ELR (cell line): ENCODE data around the gene MALRD1.

Experiments used
- DNase-seq: peaks from one replicate; pipeline ENCODE4 v3.0.0-alpha.2; 2015; ENCODE audit warnings: low read depth

Gene MALRD1

DNA sequence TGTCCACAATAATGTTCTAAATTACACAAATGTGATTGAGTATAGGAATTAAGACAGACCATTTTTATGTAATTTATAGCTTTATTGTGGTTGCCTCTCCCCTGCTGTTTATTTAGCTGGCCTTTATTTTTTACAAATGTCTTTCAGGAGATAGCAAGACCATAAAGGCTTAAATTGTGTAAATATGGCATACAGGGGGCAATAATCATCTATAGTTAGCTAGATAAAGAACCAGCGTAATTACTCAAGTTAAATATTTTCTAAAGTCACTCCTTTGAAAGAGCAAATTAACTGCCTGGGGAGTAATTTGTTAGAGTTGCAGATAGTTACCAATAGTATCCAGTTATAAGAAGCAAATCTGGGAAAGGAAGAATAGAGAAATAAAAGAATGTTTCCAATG, at the start of gene MALRD1:
Gene MALRD1 (plus strand): TSS at position 313 of the 400 bp plus-strand sequence. CDS start 138 bp downstream, outside the sequence.
- no peak for DNase-seq

- no peak for DNase-seq
Observed at GRCh38 chr10:19003341-19003740, 45.3 kb upstream of the MALRD1 start.

GRCh38 chr10:19012111-19012510, 36.5 kb upstream of the MALRD1 start:
- no peak for DNase-seq

DNA sequence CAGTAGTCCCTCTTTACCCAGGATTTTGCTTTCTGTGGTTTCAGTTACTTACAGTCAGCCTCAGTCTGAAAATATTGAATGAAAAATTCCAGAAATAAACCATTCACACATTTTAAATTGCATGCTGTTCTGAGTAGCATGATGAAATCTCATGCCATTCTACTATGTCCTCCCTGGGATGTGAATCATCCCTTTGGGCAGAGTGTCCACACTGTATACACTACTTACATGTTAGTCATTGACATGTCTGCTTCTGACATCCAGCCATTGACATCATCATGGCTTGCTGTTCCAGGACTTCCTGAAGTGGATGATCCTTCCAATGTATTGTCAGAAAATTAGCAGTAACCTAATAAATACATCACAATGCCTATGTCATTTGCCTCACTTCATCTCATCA, 34.6 kb upstream of the MALRD1 start:
- no peak for DNase-seq

GRCh38 chr10:19014498-19014897, 34.1 kb upstream of the MALRD1 start:
- no peak for DNase-seq

- DNase-seq: no peak
Observed at GRCh38 chr10:19017116-19017890, 31.3 kb upstream of the MALRD1 start.

DNA sequence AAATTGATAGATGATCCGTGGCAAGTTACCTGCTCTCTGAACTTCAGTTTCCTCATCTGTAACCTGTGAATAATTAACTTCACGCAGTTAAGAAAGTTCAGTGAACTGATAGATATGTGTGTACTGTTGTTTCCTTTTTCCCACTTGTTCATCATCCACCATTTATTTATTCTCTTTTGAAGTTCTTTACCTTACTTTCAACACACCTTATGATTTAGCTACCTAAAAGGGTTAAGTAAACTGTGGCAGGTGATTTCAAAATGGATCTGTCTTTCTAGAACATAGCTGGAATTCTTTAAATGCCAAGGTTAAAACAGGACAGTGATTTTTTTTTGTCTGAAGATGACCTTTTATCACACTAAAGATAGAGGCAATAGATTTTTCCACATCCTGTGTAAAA, 27.4 kb upstream of the MALRD1 start:
- DNase-seq: no peak

DNA sequence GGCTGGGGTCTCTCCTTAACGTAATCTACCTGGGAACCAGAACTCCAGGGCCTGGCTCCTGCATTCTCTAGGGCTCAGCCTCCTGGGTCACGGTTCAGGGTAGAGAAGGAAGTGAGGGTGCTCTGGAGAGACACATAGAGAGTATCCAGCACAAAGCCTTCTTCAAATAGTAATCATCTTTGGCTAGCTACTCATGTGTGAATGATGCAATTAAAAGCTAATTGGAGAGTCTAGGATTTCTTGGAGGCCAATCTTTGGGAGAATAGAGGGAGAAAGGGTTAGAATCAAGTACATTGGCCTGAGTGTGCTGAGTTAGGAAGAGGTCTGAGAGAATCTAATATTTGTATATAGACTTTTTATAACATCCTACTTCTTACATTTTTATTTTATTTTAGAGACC, 24.0 kb upstream of the MALRD1 start:
- DNase-seq: no peak

DNA sequence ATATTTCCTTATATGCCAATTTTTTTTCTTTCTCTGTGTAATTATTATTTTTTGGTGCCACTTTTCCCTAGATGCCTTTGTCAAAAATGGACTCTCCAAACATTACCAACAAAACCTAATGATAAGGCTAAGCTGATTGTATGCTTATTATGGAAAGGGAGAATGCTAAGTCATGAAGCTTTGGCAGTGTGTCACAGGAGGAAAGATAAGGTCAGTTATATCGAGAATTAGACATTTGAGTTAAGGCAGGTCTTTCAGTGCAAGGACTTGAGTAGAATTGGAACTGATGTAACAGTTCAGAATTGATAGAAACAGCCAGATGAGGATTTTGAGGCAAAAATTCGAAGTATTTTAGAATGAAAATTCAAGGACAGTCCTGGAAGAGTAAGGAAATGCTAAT, 16.8 kb upstream of the MALRD1 start:
- no peak for DNase-seq

GRCh38 chr10:19033741-19034140, 14.9 kb upstream of the MALRD1 start:
- DNase-seq: no peak

DNA sequence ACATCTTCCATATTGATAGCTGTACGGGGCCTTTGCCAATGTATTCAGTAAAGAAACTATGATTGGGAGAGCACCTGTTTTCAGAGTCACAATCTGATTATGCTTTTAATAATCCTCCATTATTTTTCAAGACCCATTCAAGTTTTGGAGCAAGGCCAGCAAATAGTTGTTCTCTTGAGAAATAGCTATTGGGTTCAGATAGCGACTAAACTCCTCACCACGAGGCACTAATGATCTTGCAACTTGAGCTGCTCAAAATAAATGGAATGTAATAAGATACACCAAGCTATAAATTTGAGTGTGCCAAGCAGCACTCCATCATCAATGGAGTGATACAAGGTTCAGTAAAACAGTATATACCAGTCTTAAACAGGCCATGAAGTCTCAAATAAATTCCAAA, 7.4 kb upstream of the MALRD1 start:
- no peak for DNase-seq

DNA sequence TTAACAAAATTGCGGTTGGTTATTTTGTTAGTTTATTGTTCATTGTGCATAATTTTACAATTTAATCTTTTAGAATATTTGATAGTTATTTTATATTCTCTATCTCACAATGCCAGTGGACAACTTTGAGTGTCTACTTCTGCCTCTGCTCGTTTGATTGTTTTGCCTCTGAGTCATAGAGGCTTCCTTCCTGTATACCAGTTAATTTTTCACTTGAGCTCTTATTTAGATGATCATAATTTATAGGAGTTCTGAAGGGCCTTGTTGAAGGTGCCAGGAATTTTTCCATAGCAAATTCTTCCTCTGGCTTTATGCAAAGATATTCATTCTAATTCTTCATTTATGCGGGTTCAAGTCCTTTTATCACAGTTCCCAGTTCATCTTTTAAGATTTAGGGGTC, 5.2 kb upstream of the MALRD1 start:
- no peak for DNase-seq

- DNase-seq: no peak
Observed at GRCh38 chr10:19046679-19047078, 1.9 kb upstream of the MALRD1 start.

DNA sequence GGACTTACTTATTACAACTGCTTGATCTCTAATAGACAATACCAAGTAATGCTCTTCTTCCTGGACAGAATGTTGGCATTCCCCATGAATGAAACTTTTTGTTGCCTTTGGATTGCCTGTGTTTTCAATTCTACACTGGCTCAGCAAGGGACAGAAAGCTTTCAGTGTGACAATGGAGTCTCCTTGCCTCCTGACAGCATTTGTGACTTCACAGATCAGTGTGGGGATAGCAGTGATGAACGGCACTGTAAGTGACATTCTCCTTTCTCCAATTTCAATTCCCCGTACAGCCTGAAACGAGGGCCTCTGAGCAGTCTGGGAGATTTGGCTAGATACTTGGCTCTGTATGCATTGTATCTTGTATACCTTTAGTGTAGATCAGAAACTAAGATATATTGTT, 290 bp downstream of the MALRD1 start:
- DNase-seq: no peak

DNA sequence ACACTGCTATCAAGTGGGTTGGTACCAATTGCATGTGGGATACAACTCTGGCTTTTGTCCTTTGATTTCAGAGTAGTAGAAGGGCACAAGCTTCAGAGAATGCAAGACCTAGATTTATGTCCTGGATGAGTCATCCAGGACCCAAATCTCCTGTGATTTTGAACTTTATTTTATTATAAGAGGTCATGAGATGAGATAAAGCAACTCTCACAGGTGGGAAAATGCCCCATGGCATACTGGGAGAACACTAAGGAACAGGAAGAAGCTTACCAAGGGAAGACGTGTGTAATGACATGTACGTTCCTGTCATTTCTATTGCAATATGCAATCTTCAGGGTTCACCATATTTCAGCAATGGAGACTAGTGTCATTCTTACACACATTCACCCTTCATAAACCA, 966 bp downstream of the MALRD1 start:
- DNase-seq: no peak

DNA sequence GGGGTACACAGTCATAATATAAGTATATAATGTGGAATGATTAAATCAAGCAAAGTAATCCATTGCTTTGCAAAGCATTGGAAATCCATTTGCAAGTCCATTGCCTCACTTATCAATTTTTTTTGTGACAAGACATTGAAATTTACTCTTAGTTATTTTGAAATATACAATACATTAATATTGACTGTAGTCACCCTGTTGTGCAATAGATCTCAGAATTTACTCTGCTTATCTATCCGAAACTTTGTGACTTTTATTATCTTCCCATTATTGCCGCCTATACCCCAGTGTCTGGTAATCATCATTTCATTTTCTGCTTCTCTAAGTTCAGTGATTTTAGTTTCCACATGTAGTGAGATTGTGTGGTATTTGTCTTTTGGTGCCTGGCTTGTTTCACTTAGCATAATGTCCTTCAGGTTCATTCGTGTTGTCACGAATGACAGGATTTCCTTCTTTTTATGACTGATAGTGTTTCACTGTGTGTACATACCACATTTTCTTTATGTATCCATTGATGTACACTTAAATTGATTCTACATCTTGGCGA, 5.8 kb downstream of the MALRD1 start:
- no peak for DNase-seq

DNA sequence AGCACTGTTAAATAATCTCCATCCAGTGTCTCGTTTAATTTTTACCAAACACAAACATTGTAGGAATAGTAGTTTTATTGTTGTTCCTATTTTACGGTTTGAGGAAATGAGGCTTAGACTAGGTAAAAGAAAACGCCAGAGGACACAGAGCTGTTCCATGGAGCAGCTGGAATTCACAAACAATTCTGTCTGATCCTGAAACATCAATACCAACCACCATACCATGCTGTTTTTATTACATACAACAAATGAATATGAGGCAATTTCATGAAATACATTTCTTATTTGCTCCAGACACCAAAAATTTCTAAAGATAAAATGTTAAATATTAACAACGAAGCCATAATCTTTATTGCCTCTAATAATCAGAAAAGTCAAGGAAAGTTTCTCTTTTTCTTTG, 9.4 kb downstream of the MALRD1 start:
- DNase-seq: no peak

DNA sequence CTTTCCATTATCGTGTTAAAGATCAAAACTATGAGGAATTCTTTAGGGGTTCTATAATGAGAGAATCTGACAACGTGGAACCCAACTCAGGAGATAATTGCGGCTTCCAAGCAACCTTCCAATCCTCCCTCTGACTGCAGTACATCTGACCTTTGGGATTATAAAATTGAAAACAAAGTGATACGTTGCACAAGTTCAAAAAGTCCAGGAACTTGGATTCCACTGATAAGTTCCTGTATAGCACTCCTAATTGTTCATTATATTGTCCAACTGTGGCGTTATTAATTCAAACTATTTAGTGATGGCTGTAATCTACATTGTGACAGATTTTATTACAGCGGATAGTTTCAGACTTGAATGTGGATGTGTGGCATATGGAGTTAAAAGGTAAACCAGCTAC, 15.4 kb downstream of the MALRD1 start:
- DNase-seq: no peak

- DNase-seq: no peak
Observed at GRCh38 chr10:19071946-19072345, 23.3 kb downstream of the MALRD1 start.

GRCh38 chr10:19077276-19077675, 28.7 kb downstream of the MALRD1 start:
- no peak for DNase-seq

DNA sequence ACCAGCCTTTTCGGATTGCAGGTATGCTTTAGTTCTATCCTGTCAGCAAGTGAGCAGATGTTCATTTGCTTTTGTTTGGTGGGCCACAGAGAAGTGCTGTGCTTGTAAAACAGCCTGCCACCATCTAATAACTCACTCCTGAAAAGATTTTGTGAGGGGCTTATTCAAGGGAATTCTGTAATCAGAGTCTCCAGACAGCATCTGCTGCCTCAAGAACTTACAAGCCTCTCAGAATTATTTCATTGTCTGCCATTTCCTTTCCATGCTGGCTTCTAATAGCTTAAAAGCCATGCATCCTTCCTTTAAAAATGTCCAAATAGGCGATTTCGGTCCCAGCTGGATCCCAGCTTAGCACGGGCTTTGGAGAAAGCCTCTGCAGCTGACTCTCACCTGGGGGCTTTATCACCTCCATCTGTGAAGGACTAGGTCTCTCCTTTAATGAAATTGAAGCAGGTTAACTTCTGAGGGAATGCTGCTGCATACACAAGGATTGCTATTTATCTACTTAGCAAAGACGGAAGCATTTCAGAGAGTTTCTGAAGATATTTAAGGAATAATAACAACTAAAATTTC, 48.0 kb downstream of the MALRD1 start:
- no peak for DNase-seq

DNA sequence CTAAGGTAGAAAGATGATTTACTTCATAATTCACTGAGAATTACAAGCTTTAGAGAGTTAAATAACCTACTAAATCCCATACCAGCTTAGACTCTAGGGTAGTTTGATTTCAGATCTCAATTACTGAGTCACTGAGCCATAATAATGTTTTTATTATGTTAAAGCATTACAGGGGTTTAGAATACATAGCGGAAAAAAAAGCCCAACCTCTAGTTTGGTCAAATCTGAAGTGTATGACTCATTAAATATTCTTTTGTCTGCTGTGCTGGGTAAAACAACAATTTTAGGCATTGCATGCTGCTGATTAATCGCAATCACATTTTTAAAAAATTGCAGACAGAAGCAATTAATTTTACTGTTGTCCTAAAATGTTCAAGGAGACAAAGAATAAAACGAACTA, 48.5 kb downstream of the MALRD1 start:
- no peak for DNase-seq

DNA sequence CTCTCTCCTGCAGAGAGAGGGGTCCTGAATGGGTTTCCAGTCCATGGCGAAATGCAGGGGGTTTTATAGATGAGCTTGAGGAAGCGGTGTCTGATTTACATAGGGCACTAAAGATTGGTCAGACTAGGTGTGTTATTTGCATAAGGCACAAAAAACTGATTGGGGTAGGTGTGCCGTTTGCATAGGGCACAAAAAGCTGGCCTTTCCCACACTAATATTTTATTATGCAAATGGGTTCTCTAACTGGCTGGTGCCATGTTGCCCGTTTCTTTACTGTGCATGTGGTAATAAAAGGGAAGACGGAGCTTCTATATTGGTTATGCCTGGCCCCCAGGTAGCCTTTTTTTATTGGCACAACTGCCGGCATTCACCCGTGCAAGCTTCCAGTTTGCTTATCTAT, 50.2 kb downstream of the MALRD1 start:
- no peak for DNase-seq

- DNase-seq: no peak
Observed at GRCh38 chr10:19107406-19107805, 58.8 kb downstream of the MALRD1 start.
